Trophoblast cell (in vitro differentiated cells and primary cell): Measurements from ENCODE around the gene TBR1. TPM values are rescaled to one million over a fixed set of nuclear protein-coding genes. Genes with fewer than 3 reads are reported as not detected.

ENCODE experiments used
- DNase-seq, 2 donors: peaks; one replicate each; pipeline ENCODE4 v3.0.0-alpha.2; 2016
- H2AFZ ChIP-seq: 2 replicates; pipeline ENCODE4 v1.6.1; 2013; ENCODE audit warnings: low read length, moderate library complexity, mild to moderate bottlenecking; ENCODE audit not compliant: insufficient read depth, poor library complexity
- H2AK5ac ChIP-seq: 2 replicates; pipeline ENCODE4 v1.6.1; 2013; ENCODE audit warnings: mild to moderate bottlenecking, low read length
- H2BK120ac ChIP-seq: 2 replicates; pipeline ENCODE4 v1.6.1; 2013; ENCODE audit warnings: low read length, mild to moderate bottlenecking, moderate library complexity; ENCODE audit not compliant: insufficient read depth, poor library complexity
- H2BK12ac ChIP-seq: 2 replicates; pipeline ENCODE4 v1.6.1; 2013; ENCODE audit warnings: mild to moderate bottlenecking, low read length, moderate library complexity
- H2BK5ac ChIP-seq: 2 replicates; pipeline ENCODE4 v1.6.1; 2013; ENCODE audit warnings: low read length, low read depth, moderate library complexity, mild to moderate bottlenecking; ENCODE audit not compliant: poor library complexity
- H3K14ac ChIP-seq: 2 replicates; pipeline ENCODE4 v1.6.1; 2013; ENCODE audit warnings: mild to moderate bottlenecking, low read length
- H3K18ac ChIP-seq: 2 replicates; pipeline ENCODE4 v1.6.1; 2013; ENCODE audit warnings: mild to moderate bottlenecking, low read length
- H3K23ac ChIP-seq: 2 replicates; pipeline ENCODE4 v1.6.1; 2013; ENCODE audit warnings: low read length
- H3K27ac ChIP-seq: 2 replicates; pipeline ENCODE4 v1.5.1; 2013; ENCODE audit warnings: low read depth, mild to moderate bottlenecking, inconsistent platforms, low read length, moderate library complexity
- H3K27me3 ChIP-seq: 2 replicates; pipeline ENCODE4 v1.6.1; 2013; ENCODE audit warnings: inconsistent platforms, mild to moderate bottlenecking, low read length, moderate library complexity; ENCODE audit not compliant: insufficient read depth
- H3K36me3 ChIP-seq, 2 experiments: 1 replicate in 1 of 2; 2 replicates in 1 of 2; pipeline ENCODE4 v1.6.1; 2013; ENCODE audit warnings: low read length in 2 of 2, mild to moderate bottlenecking in 2 of 2, moderate library complexity in 1 of 2; ENCODE audit not compliant: insufficient read depth in 2 of 2, control insufficient read depth in 1 of 2
- H3K4ac ChIP-seq: 2 replicates; pipeline ENCODE4 v1.6.1; 2013; ENCODE audit warnings: low read depth, mild to moderate bottlenecking, low read length, moderate library complexity
- H3K4me1 ChIP-seq, 2 experiments: 1 replicate in 1 of 2; 2 replicates in 1 of 2; pipeline ENCODE4 v1.6.1; 2013; ENCODE audit warnings: low read length in 2 of 2, mild to moderate bottlenecking in 2 of 2, moderate library complexity in 1 of 2; ENCODE audit not compliant: insufficient read depth in 2 of 2, control insufficient read depth in 1 of 2
- H3K4me2 ChIP-seq: 2 replicates; pipeline ENCODE4 v1.6.1; 2013; ENCODE audit warnings: inconsistent platforms, mild to moderate bottlenecking, low read length, moderate library complexity
- H3K4me3 ChIP-seq: 2 replicates; pipeline ENCODE4 v1.5.1; 2013; ENCODE audit warnings: mild to moderate bottlenecking, low read depth, low read length, inconsistent platforms
- H3K79me1 ChIP-seq: one replicate; pipeline ENCODE4 v1.6.1; 2013; ENCODE audit warnings: low read length
- H3K79me2 ChIP-seq: 2 replicates; pipeline ENCODE4 v1.6.1; 2013; ENCODE audit warnings: low read length, mild to moderate bottlenecking; ENCODE audit not compliant: control insufficient read depth, insufficient read depth, poor library complexity
- H3K9ac ChIP-seq: 2 replicates; pipeline ENCODE4 v1.6.1; 2013; ENCODE audit warnings: mild to moderate bottlenecking, low read length
- H3K9me3 ChIP-seq: 2 replicates; pipeline ENCODE4 v1.6.1; 2013; ENCODE audit warnings: low read depth, mild to moderate bottlenecking, control low read depth, inconsistent platforms, low read length; ENCODE audit not compliant: insufficient read depth
- H4K12ac ChIP-seq: 2 replicates; pipeline ENCODE4 v1.6.1; 2013; ENCODE audit warnings: low read depth, mild to moderate bottlenecking, low read length, moderate library complexity
- H4K8ac ChIP-seq: 2 replicates; pipeline ENCODE4 v1.6.1; 2013; ENCODE audit warnings: low read depth, mild to moderate bottlenecking, low read length, moderate library complexity
- H4K91ac ChIP-seq: one replicate; pipeline ENCODE4 v1.6.1; 2013; ENCODE audit warnings: low read depth, mild to moderate bottlenecking, low read length, moderate library complexity
- WGBS: extraction: QIAGEN DNeasy Blood & Tissue Kit; methylation state at CpG from one replicate; pipeline ENCODE4 v1.1.7; 2013; ENCODE audit warnings: missing lambda C conversion rate; ENCODE audit not compliant: insufficient read length, insufficient coverage; ENCODE audit errors: extremely low coverage; 5-methylcytosine and 5-hydroxymethylcytosine counted together
- polyA plus RNA-seq: library from polyadenylated mRNA; stranded (reverse); fragments of 200-250 nt; gene quantifications from 2 replicates; pipeline ENCODE4 v1.2.3, GENCODE V29; 2013

The TBR1 gene
- polyA plus RNA-seq, result 0.21 and 0.28 TPM in 2 replicates

DNA sequence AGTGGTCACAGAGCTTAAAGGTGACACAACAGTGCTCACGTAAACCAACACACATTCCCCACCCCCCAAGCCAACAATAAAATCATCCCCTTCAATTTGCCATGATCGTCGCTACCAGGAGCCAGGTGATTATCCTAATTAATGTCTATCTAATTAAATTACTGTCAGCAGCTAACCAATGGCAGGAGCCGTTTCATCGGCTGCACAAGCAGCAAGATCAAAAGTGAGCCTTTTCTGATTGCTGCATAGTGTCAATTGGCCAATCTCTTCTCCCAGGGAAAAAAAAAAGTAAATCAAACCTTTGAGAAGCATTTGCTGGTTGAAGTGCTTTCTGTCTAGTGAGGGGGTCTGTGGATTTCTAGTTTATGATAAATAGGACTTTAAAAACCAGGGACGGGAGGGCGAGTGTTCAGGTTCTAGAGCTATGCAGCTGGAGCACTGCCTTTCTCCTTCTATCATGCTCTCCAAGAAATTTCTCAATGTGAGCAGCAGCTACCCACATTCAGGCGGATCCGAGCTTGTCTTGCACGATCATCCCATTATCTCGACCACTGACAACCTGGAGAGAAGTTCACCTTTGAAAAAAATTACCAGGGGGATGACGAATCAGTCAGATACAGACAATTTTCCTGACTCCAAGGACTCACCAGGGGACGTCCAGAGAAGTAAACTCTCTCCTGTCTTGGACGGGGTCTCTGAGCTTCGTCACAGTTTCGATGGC lies at the start of gene TBR1:
Gene TBR1, plus strand, starts transcription at position 311 of the 721 bp plus-strand sequence. Its CDS starts 114 bp downstream, at position 425.
- H3K14ac ChIP-seq, result no peak within 1 kb of the TSS
- H3K4me3 ChIP-seq, result no peak within 1 kb of the TSS
- no peak within 1 kb of the TSS for H3K27ac ChIP-seq
- no peak within 1 kb of the TSS for H3K23ac ChIP-seq
- H2AK5ac ChIP-seq, result no peak within 1 kb of the TSS
- H4K91ac ChIP-seq, result no peak within 1 kb of the TSS
- no peak within 1 kb of the TSS for H3K4me2 ChIP-seq
- peaks cover 0 to 2% of the 10 kb centered on the region in 2 experiments for H3K36me3 ChIP-seq
- DNase-seq, result no peak
- no peak within 1 kb of the TSS for H2BK12ac ChIP-seq
- H2BK5ac ChIP-seq, result no peak within 1 kb of the TSS
- no peak within 1 kb of the TSS for H2BK120ac ChIP-seq
- peaks cover 3% of the 10 kb centered on the region for H3K79me2 ChIP-seq
- H2AFZ ChIP-seq, result no peak within 1 kb of the TSS
- no peak within 1 kb of the TSS for H4K8ac ChIP-seq
- no peak within 1 kb of the TSS for H3K4ac ChIP-seq
- peaks cover 3 to 11% of the 10 kb centered on the region in 2 experiments for H3K4me1 ChIP-seq
- H3K9ac ChIP-seq, result no peak within 1 kb of the TSS
- no peak within 1 kb of the TSS for H4K12ac ChIP-seq
- H3K79me1 ChIP-seq, result peaks cover 2% of the 10 kb centered on the region
- H3K9me3 ChIP-seq, result peaks cover 4% of the 10 kb centered on the region
- WGBS, result no CpG with 5 or more reads among the region's 16 CpGs
- peaks cover 62% of the 10 kb centered on the region for H3K27me3 ChIP-seq
- no peak within 1 kb of the TSS for H3K18ac ChIP-seq

DNA sequence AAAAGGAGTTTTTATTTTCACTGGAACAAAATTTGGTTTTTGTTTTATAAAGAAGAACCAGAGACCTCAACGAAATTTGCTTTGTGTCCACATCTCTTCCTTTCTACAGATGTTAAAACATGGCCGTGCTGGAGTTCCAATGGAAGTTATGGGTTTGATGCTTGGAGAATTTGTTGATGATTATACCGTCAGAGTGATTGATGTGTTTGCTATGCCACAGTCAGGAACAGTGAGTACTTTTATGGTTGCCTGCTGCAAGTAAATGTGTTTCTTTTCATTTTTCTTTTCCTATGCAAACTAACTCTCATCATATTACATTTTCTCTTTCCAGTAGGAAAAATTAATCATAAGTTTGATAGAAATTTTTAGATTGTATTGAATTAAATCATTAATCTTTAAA lies 48.4 kb upstream of the TBR1 start:
- Histone ChIP-seq H3K9me3 (peaks cover 2% of the 10 kb centered on the region), H2AK5ac (no peak overlapping the region)
- WGBS, result no CpG with 5 or more reads among the region's 3 CpGs

DNA sequence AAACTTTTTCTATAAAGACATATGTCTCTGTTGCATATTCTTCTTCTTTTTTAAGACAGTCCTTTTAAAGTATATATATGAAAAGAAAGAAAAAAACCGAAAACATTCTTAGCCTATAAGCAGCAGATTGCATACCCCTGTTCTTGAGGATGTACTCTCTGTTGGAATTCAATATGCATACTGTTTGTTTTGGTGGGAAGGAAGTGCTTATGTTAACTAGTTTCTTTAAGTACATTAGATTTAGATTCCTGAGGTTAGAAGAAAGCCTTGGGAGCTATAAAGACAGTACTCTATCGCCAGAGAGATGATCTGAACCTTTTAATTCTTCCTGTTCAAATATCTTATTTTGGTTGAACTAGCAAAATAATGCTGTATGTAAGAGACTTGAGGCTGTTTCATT lies 46.8 kb upstream of the TBR1 start:
- H2BK120ac ChIP-seq, result no peak overlapping the region
- H2AK5ac ChIP-seq, result no peak overlapping the region
- no peak overlapping the region for H3K4me2 ChIP-seq
- H3K79me1 ChIP-seq, result no peaks in the 10 kb centered on the region
- H4K12ac ChIP-seq, result no peak overlapping the region
- no peak overlapping the region for H4K8ac ChIP-seq
- DNase-seq, result no peak
- H3K36me3 ChIP-seq, result peaks cover 0 to 4% of the 10 kb centered on the region in 2 experiments
- H3K18ac ChIP-seq, result no peak overlapping the region
- H3K9me3 ChIP-seq, result no peaks in the 10 kb centered on the region
- H4K91ac ChIP-seq, result no peak overlapping the region
- H2BK5ac ChIP-seq, result no peak overlapping the region
- H3K9ac ChIP-seq, result no peak overlapping the region
- no peak overlapping the region for H3K27ac ChIP-seq
- H3K4me1 ChIP-seq, result no peaks in the 10 kb centered on the region
- WGBS, result no CpG with 5 or more reads among the region's 2 CpGs
- H3K14ac ChIP-seq, result no peak overlapping the region
- H2BK12ac ChIP-seq, result no peak overlapping the region
- no peak overlapping the region for H3K23ac ChIP-seq
- no peak overlapping the region for H3K4me3 ChIP-seq
- no peak overlapping the region for H3K4ac ChIP-seq
- H3K79me2 ChIP-seq, result no peaks in the 10 kb centered on the region
- no peaks in the 10 kb centered on the region for H3K27me3 ChIP-seq
- H2AFZ ChIP-seq, result no peak overlapping the region

More for the DNA sequence above, 48.4 kb upstream of the TBR1 start:
- Histone ChIP-seq H3K14ac (no peak overlapping the region), H4K91ac (no peak overlapping the region), H3K79me1 (no peaks in the 10 kb centered on the region), H3K36me3 (peaks cover 2 to 7% of the 10 kb centered on the region in 2 experiments), H3K4me1 (no peaks in the 10 kb centered on the region), H3K9ac (no peak overlapping the region), H3K18ac (no peak overlapping the region), H2BK12ac (no peak overlapping the region), H3K79me2 (no peaks in the 10 kb centered on the region), H3K23ac (no peak overlapping the region), H4K12ac (no peak overlapping the region), H3K27me3 (no peaks in the 10 kb centered on the region), H3K4ac (no peak overlapping the region), H3K4me2 (no peak overlapping the region), H4K8ac (no peak overlapping the region), H2AFZ (no peak overlapping the region), H2BK5ac (no peak overlapping the region), H3K4me3 (no peak overlapping the region), H2BK120ac (no peak overlapping the region), H3K27ac (no peak overlapping the region)
- no peak for DNase-seq

DNA sequence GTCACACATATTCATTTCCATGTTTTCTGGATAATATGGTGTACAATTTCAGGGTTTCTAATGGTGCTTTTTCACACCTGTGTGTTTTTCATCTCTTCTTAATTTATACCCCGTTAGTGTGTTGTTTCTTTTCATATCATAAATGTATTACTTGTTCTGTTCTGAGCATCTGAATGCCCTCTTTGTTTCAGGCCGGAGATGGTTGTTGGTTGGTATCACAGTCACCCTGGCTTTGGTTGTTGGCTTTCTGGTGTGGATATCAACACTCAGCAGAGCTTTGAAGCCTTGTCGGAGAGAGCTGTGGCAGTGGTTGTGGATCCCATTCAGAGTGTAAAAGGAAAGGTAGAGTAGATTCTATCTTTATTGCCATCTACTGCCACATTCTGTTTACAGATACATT lies 45.1 kb upstream of the TBR1 start:
- no peaks in the 10 kb centered on the region for H3K27me3 ChIP-seq
- no peak overlapping the region for H3K27ac ChIP-seq
- no peaks in the 10 kb centered on the region for H3K79me1 ChIP-seq
- no peak overlapping the region for H3K4ac ChIP-seq
- H2BK120ac ChIP-seq, result no peak overlapping the region
- H4K12ac ChIP-seq, result no peak overlapping the region
- peaks cover 0 to 4% of the 10 kb centered on the region in 2 experiments for H3K36me3 ChIP-seq
- H2AFZ ChIP-seq, result no peak overlapping the region
- H2BK12ac ChIP-seq, result no peak overlapping the region
- no CpG with 5 or more reads among the region's 3 CpGs for WGBS
- no peaks in the 10 kb centered on the region for H3K4me1 ChIP-seq
- H2BK5ac ChIP-seq, result no peak overlapping the region
- H4K8ac ChIP-seq, result no peak overlapping the region
- H3K23ac ChIP-seq, result no peak overlapping the region
- no peaks in the 10 kb centered on the region for H3K79me2 ChIP-seq
- no peak for DNase-seq
- H4K91ac ChIP-seq, result no peak overlapping the region
- H3K4me3 ChIP-seq, result no peak overlapping the region
- H3K18ac ChIP-seq, result no peak overlapping the region
- H3K9ac ChIP-seq, result no peak overlapping the region
- H3K14ac ChIP-seq, result no peak overlapping the region
- H3K9me3 ChIP-seq, result no peaks in the 10 kb centered on the region
- H3K4me2 ChIP-seq, result no peak overlapping the region
- H2AK5ac ChIP-seq, result no peak overlapping the region
